HCT116 (cell line): ENCODE data around the gene TCOF1. TPM values are rescaled to one million over a fixed set of nuclear protein-coding genes. Genes with fewer than 3 reads are reported as not detected.
A peak's percentile ranks its signal among the peaks of the same experiment; 100 is the strongest.

Experiments
- ATAC-seq: fragments of 200-7000 bp; cut with Tn5 transposase; 2 replicates; pipeline ENCODE4 v1.9.1; 2020; ENCODE audit warnings: mild to moderate bottlenecking, moderate library complexity
- BruUV-seq: library from RNA; stranded (reverse); fragments of 400-500 nt; replicated peaks from 2 replicates; lab custom pipeline; 2021; lab: Mats Ljungman, UMichigan
- CTCF ChIA-PET: fragments of 300-600 bp; sonication (Branson Sonifier 250); formaldehyde crosslinking; loops from one replicate; lab custom pipeline; 2021; ENCODE audit warnings: antibody characterized with exemption; lab: Charles Lee
- POLR2A ChIA-PET: fragments of 300-600, 350-600 bp; sonication (Branson Sonifier 250); formaldehyde crosslinking; loops from one replicate; lab custom pipeline; 2021; ENCODE audit warnings: antibody characterized with exemption; lab: Charles Lee
- RAD21 ChIA-PET, 2 experiments: fragments of 300-600 bp; sonication (Branson Sonifier 250); formaldehyde crosslinking; loops; one replicate each; lab custom pipeline; 2023; ENCODE audit warnings: low total read pairs in 2 of 2; ENCODE audit not compliant: uncharacterized antibody in 2 of 2, unreplicated experiment in 2 of 2, low non-redundant PET in 1 of 2; lab: Charles Lee
- DNase-seq: peaks from one replicate; pipeline ENCODE4 v3.0.0-alpha.2; 2010; ENCODE audit warnings: low read depth, low spot score
- H2AFZ ChIP-seq: fragments of 200-600 bp; shearing (Covaris generic), sonication (generic); 2 replicates; pipeline ENCODE4 v1.6.1; 2017; ENCODE audit warnings: low read depth, mixed run types, mixed read lengths, antibody characterized with exemption, low read length; ENCODE audit not compliant: poor library complexity, severe bottlenecking
- H3K27ac ChIP-seq: 2 replicates; pipeline ENCODE4 v1.5.1; 2012; ENCODE audit warnings: low read depth, low read length
- H3K27me3 ChIP-seq: fragments of 200-600 bp; sonication (generic); 2 replicates; pipeline ENCODE4 v1.6.1; 2016; ENCODE audit warnings: mixed run types, low read length, mixed read lengths; ENCODE audit not compliant: insufficient read depth
- H3K36me3 ChIP-seq, 2 experiments: fragments of 200-500 bp in 1 of 2; fragments of 200-600 bp in 1 of 2; sonication (Bioruptor generic) in 1 of 2; sonication (generic) in 1 of 2; 2 replicates each; pipeline versions ENCODE4 v1.5.1 to v1.6.1; 2014 to 2016; ENCODE audit warnings: low read length in 2 of 2, inconsistent platforms in 1 of 2, mixed read lengths in 1 of 2, mixed run types in 1 of 2; ENCODE audit not compliant: insufficient read depth in 2 of 2, control insufficient read depth in 1 of 2
- H3K4me1 ChIP-seq, 2 experiments: fragments of 200-600 bp in 1 of 2; sonication (generic) in 1 of 2; 2 replicates each; pipeline versions ENCODE4 v1.5.1 to v1.6.1; 2012 to 2017; ENCODE audit warnings: low read length in 2 of 2, inconsistent platforms in 1 of 2, mild to moderate bottlenecking in 1 of 2, mixed read lengths in 1 of 2, mixed run types in 1 of 2, moderate library complexity in 1 of 2; ENCODE audit not compliant: insufficient read depth in 2 of 2, control insufficient read depth in 1 of 2
- H3K4me2 ChIP-seq: fragments of 200-600 bp; sonication (generic); 2 replicates; pipeline ENCODE4 v1.6.1; 2017; ENCODE audit warnings: mixed run types, low read length, mixed read lengths
- H3K4me3 ChIP-seq, 2 experiments: fragments of 200-600 bp in 1 of 2; sonication (generic) in 1 of 2; replicated peaks in 1 of 2; 2 replicates each; pipeline ENCODE4 v1.5.1; 2011 to 2016; ENCODE audit warnings: low read length in 2 of 2, control low read depth in 1 of 2, low read depth in 1 of 2, mild to moderate bottlenecking in 1 of 2, mixed read lengths in 1 of 2, mixed run types in 1 of 2
- H3K79me2 ChIP-seq: fragments of 200-600 bp; sonication (generic); 2 replicates; pipeline ENCODE4 v1.6.1; 2017; ENCODE audit warnings: mild to moderate bottlenecking, mixed run types, low read length, moderate library complexity, mixed read lengths; ENCODE audit not compliant: insufficient read depth
- H3K9ac ChIP-seq: fragments of 200-600 bp; sonication (generic); 2 replicates; pipeline ENCODE4 v1.6.1; 2016; ENCODE audit warnings: low read length, mixed read lengths
- H3K9me2 ChIP-seq: fragments of 200-600 bp; sonication (generic), shearing (Covaris generic); 2 replicates; pipeline ENCODE4 v1.6.1; 2017; ENCODE audit warnings: mixed run types, mild to moderate bottlenecking, moderate library complexity; ENCODE audit not compliant: insufficient read depth
- H3K9me3 ChIP-seq, 2 experiments: fragments of 200-500 bp in 1 of 2; fragments of 200-600 bp in 1 of 2; sonication (Bioruptor generic) in 1 of 2; sonication (generic) in 1 of 2; 2 replicates each; pipeline ENCODE4 v1.6.1; 2014 to 2017; ENCODE audit warnings: low read length in 2 of 2, mixed read lengths in 2 of 2, inconsistent platforms in 1 of 2, low read depth in 1 of 2, mild to moderate bottlenecking in 1 of 2, mixed run types in 1 of 2, moderate library complexity in 1 of 2; ENCODE audit not compliant: control insufficient read depth in 1 of 2, insufficient read depth in 1 of 2
- H4K20me1 ChIP-seq: fragments of 200-600 bp; sonication (generic), shearing (Covaris generic); 2 replicates; pipeline ENCODE4 v1.6.1; 2017; ENCODE audit warnings: mixed run types, mild to moderate bottlenecking, moderate library complexity; ENCODE audit not compliant: insufficient read depth
- JUND ChIP-seq: IDR thresholded peaks from 2 replicates; pipeline ENCODE4 v1.6.1; 2012
- SIN3A ChIP-seq: IDR thresholded peaks from 2 replicates; pipeline ENCODE4 v1.6.1; 2012; ENCODE audit warnings: low read depth
- SP1 ChIP-seq: IDR thresholded peaks from 2 replicates; pipeline ENCODE4 v1.6.1; 2012; ENCODE audit warnings: low read depth
- ZFX ChIP-seq: fragments of 450-650 bp; IDR thresholded peaks from 2 replicates; pipeline ENCODE4 v1.6.1; 2017
- intact Hi-C: fragments of 100-400 bp; cut with micrococcal nuclease; formaldehyde crosslinking; loops from 2 replicates; pipeline ENCODE4 v1.10.0; 2022
- total RNA-seq: library from RNA; stranded (reverse); gene quantifications from one replicate; pipeline ENCODE4 v1.2.1, GENCODE V29; 2021; ENCODE audit not compliant: unreplicated experiment
- TF ChIP-seq, protein P1 (sequence below): IDR thresholded peaks from 2 replicates; pipeline ENCODE4 v1.6.1; 2011; ENCODE audit warnings: mild to moderate bottlenecking, low read length, moderate library complexity; ENCODE audit not compliant: insufficient replicate concordance; ENCODE audit errors: extremely low read depth

The TCOF1 gene
- total RNA-seq, 1 experiment from 2014 or later: 94.7 TPM

DNA sequence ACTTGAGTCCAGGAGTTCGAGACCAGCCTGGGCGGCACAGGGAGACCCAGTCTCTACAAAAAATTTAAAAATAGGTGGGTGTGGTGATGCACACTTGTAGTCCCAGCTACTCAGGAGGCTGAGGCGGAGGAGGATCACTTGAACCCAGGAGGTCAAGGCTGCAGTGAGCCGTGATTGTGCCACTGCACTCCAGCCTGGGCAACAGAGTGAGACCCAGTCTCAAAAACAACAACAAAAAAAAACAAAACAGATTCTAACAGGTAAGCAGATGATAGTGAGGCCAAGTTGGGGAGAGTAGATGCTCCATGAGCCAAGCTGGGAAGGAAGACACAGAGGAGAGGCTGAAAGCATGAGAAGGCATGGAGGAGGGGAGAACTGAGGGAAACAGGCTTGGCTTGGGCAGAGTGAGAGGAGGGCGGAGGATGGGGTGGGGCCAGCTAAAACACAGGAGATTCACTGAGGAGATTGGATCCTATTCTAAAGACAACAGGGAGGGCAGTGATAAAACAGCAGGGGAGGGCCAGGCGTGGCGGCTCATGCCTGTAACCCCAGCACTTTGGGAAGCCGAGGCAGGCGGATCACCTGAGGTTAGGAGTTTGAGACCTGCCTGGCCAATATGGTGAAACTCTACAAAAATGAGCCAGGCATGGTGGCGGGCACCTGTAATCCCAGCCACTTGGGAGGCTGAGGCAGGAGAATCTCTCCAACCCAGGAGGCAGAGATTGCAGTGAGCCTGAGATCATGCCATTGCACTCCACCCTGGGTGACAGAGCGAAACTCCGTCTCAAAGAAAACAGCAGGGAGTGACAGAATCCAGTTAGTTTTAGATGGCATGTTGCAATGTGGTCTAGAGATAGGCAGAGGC, 83.7 kb downstream of the TCOF1 start:
- H3K27ac ChIP-seq: peak overlapping the region; percentile 26; the same call in 1 of the 2 replicates
- H3K9me2 ChIP-seq: no peaks in the 10 kb centered on the region
- peaks cover 20 to 33% of the 10 kb centered on the region in 2 experiments for H3K36me3 ChIP-seq
- no peak overlapping the region for H3K4me3 ChIP-seq
- H4K20me1 ChIP-seq: peaks cover 11% of the 10 kb centered on the region; the same call in 1 of the 2 replicates
- DNase-seq: no peak
- ChIA-PET CTCF (no interaction called here), RAD21 (no interaction called here), POLR2A (no interaction called here)
- no peaks in the 10 kb centered on the region for H3K27me3 ChIP-seq
- H3K79me2 ChIP-seq: peaks cover 17% of the 10 kb centered on the region
- no peaks in the 10 kb centered on the region for H3K9me3 ChIP-seq
- intact Hi-C loops: no loop called here
- no peak for TF ChIP-seq JUND
- no peak for TF ChIP-seq SP1
- TF ChIP-seq, protein P1, sequence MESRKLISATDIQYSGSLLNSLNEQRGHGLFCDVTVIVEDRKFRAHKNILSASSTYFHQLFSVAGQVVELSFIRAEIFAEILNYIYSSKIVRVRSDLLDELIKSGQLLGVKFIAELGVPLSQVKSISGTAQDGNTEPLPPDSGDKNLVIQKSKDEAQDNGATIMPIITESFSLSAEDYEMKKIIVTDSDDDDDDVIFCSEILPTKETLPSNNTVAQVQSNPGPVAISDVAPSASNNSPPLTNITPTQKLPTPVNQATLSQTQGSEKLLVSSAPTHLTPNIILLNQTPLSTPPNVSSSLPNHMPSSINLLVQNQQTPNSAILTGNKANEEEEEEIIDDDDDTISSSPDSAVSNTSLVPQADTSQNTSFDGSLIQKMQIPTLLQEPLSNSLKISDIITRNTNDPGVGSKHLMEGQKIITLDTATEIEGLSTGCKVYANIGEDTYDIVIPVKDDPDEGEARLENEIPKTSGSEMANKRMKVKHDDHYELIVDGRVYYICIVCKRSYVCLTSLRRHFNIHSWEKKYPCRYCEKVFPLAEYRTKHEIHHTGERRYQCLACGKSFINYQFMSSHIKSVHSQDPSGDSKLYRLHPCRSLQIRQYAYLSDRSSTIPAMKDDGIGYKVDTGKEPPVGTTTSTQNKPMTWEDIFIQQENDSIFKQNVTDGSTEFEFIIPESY: no peak
- TF ChIP-seq ZFX: no peak
- TF ChIP-seq SIN3A: no peak
- peak overlapping the region; percentile 17; the same call in 1 of the 2 replicates for H3K4me2 ChIP-seq
- peak; percentile 53 for ATAC-seq
- H3K9ac ChIP-seq: no peak overlapping the region; the same call in 1 of the 2 replicates
- BruUV-seq: no TSS peak
- peaks cover 3 to 21% of the 10 kb centered on the region in 2 experiments; a peak in 3 of 4 replicates for H3K4me1 ChIP-seq
- H2AFZ ChIP-seq: no peak overlapping the region
